GM21825 (cell line): Measurements from ENCODE around the gene ZBTB17.
"Not testable (repeated sequence)": the region's sequence is repeated elsewhere in the genome, so short reads cannot be mapped to it uniquely, and the experiment has no call there.

ENCODE experiments used
- ATAC-seq: cut with Tn5 transposase; IDR thresholded peaks from one replicate; pipeline ENCODE4 v1.9.1; 2021; ENCODE audit warnings: mild to moderate bottlenecking, moderate library complexity; ENCODE audit not compliant: unreplicated experiment

ZBTB17 gene

GRCh38 chr1:16011936-16012589 lies 36.2 kb upstream of the ZBTB17 start:
- ATAC-seq: no peak

- no peak for ATAC-seq
These were observed 34.9 kb upstream of the ZBTB17 start for GRCh38 chr1:16010837-16011236.

GRCh38 chr1:16009678-16010077 lies 33.8 kb upstream of the ZBTB17 start:
- ATAC-seq: no peak

DNA sequence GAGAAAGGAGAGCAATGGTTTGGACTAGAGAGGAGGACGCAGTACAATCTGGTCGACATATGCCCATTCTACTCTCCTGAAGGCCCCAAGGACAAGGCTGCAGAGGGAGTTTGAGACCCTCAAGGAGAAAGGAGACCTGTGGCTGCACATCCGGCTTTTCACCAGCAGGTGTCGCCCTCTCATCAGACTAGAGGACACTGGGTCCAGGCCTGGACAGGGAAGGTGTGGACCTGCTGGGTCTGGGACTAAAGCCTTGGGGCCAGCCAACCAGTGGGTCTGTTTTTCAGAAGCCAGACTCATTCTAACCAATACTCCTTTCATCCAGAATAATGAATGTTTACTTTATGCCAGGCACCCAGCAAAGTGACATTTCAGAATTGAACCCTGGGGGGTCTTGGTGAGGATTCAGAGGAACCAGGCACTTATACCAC lies 33.1 kb upstream of the ZBTB17 start:
- no peak for ATAC-seq

GRCh38 chr1:16007671-16008341 lies 31.9 kb upstream of the ZBTB17 start:
- no peak for ATAC-seq

DNA sequence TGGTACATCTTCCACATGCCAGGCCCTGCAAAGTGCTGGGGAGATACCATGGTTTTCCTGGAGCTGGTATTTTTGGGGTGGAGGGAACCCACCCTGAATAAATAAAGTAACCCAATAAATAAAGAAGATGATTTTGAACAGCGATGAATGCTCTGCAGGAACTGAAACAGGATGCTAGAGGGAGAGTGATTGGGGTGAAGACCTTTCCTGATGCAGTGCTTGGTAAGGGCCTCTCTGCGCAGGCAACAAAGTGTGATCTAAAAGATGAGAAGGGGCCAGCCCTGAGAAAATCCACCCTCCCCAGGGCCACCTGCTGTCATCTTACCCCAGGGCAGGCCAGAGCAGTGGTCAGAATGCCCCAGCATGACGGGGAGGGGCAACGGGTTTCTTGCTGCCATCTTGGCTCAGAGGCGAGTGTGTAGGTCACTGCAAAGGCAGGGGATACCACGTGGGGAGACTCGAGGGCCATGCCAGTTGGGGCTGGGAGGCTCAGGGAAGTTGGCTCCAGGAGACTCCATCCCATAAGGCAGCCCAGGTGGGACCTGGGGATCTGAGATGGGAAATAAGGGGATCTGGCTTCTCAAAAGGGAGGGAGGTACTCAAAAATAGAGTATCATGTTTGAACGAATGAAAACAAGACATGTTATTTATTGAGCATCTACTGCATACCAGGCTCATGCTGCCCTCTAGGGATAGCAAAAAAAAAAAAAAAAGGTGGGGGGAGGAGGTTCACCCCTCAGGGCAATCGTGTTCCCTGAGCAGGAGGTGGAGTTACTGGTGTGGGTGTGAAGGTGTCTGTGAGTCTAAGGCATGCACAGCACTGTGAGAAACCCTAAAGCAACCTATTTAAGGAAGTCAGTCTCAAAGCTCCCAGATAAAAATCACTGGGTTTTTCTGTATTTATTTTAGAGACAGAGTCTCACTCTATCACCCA lies 30.9 kb upstream of the ZBTB17 start:
- no peak for ATAC-seq

GRCh38 chr1:16006010-16006409 lies 30.1 kb upstream of the ZBTB17 start:
- ATAC-seq: no peak

GRCh38 chr1:16005597-16005996 lies 29.7 kb upstream of the ZBTB17 start:
- no peak for ATAC-seq

DNA sequence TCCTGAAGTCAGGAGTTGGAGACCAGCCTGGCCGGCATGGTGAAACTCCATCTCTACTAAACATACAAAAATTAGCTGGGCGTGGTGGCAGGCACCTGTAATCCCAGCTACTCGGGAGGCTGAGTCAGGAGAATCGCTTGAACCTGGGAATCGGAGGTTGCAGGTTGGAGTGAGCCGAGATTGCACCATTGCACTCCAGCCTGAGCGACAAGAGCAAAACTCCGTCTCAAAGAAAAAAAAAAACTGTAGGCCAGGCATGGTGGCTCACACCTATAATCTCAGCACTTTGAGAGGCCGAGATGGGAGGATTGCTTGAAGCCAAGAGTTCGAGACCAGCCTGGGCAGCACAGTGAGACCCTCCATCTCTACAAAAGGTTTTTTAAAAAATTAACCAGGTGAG lies 25.4 kb upstream of the ZBTB17 start:
- not testable (repeated sequence) for ATAC-seq

DNA sequence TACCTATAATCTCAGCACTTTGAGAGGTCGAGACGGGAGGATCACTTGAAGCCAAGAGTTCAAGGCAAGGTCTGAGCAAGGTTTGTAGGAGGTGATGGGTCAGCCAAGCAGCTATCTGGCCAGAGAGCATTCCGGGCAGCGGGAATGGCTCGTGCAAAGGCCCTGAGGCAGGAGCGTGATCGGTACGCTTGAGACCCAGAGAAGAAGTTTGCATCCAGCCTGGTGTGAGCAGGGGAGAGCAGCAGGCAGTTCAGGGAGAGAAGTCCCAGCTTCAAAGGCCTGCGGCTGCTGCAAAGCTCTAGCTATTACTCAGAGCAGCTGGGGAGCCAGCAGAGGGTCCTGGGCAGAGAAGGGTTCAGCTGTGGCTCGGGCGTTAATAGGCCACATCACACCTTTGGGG lies 23.0 kb upstream of the ZBTB17 start:
- ATAC-seq: no peak

DNA sequence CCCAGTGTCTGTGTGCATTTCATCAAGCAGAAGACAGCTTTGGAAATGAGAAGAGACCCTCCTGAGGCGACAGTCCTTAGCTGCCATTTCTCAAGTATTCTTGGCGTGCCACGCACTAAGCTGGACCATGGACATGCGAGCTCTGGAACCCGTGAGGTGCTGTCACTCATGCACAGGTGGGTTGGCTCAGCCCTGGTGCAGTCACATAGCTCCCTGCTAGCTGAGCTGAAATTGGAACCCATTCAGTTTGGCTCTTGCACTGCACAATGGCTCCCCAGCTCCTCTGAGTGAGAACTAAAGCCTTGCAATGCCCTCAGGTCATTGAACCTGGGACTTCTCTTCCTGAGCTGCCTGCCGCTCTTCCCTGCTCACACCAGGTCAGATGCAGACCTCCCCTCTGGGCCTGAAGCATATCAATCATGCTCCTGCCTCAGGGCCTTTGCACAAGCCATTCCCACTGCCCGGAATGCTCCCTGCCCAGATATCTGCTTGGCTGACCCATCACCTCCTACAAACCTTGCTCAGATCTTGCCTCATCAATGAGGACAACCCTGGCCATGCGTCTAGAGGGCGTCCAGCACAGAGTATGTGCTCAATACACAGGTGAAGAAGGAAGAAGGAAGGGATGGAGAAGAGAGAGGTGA lies 21.9 kb upstream of the ZBTB17 start:
- no peak for ATAC-seq

DNA sequence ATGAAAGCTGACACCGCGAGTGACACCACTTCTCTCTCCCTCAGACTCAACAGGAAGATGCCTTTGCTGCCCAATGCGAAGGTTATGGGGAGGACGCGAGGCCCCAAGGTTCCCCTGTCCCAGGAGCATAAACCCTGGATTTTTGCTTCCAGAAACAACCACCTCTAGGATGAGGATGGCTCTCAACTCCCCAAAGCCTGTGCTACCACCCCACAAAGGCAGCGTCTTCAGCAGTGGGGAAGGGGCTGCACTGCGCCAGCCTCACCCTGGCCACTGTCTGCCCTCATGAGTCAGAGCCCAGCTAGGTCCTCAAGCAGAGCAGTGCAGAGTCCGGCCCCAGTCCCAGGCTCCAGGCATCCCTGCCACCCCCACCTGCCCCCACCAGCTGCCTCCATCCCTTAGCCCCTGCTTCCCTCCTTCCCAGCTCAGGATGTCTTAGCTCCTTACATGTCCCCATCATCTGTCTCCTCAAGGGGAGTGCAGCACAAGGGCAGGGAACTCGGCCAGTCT lies 21.2 kb upstream of the ZBTB17 start:
- ATAC-seq: no peak

GRCh38 chr1:15994590-15995351 lies 18.9 kb upstream of the ZBTB17 start:
- no peak for ATAC-seq

- no peak for ATAC-seq
These were observed 18.2 kb upstream of the ZBTB17 start for GRCh38 chr1:15994081-15994480.

DNA sequence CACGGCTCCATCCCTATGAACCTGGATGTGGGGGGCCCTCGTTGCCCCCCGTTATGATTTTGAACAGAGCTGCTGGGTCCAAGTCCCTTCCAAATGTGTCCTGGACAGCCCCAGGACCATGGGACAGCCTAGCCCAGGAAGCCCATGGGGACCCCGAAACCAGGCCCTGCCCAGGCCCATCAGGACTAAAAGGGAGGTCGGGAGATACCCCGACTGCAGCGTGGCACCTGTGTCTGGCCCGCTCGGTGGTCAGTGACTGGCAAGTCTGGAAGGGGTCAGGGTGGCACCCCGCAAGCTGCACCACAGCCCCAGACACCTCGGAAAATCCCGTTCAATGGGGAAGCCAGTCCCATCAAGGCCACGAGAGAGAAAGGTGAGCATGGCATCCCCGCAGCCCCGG lies 17.8 kb upstream of the ZBTB17 start:
- no peak for ATAC-seq

DNA sequence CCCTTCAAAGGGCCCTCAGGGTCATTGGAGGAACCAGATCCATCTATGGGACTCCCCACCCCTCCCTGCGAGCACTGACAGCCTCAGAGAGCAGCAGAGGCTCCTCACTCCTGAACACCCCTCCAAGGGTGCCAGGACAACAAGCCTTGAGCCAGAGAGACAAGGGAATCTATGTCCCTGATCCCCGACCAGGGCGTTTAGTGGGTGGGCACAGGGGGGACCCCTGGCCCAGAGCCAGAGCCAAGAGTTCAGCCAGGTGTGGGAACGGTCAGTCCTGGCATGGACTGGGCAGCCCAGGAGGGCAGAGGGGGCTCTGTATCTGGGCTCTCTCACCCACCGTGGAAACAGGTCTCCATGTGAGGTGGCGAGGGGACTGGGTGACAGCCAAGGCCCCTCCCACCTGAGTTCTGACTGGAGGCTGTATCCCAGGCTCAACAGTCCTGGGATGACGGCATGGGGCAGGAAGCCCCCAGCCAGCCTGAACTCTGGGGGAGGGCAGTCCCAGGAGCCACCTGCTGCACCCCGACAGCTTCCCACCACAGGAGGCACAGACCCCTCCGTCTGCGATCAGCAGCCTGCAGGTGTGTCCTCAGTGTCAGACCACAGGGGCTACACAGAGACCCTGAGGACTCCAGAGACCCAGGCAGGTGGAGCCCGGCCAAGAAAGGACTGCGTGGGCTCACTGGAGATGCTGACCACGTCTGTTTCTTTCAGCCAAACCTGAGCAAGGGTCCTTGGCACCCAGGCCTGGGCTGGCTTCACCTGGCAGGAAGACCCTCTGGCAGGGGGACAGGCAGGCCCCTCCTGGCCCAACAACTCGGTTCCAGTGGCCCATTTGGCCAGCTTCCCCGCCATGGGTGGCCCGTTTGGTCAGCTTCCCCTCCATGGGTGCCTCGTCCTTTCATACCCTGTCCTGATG lies 16.9 kb upstream of the ZBTB17 start:
- ATAC-seq: no peak

- ATAC-seq: no peak
These were observed 16.3 kb upstream of the ZBTB17 start for GRCh38 chr1:15992187-15992553.

DNA sequence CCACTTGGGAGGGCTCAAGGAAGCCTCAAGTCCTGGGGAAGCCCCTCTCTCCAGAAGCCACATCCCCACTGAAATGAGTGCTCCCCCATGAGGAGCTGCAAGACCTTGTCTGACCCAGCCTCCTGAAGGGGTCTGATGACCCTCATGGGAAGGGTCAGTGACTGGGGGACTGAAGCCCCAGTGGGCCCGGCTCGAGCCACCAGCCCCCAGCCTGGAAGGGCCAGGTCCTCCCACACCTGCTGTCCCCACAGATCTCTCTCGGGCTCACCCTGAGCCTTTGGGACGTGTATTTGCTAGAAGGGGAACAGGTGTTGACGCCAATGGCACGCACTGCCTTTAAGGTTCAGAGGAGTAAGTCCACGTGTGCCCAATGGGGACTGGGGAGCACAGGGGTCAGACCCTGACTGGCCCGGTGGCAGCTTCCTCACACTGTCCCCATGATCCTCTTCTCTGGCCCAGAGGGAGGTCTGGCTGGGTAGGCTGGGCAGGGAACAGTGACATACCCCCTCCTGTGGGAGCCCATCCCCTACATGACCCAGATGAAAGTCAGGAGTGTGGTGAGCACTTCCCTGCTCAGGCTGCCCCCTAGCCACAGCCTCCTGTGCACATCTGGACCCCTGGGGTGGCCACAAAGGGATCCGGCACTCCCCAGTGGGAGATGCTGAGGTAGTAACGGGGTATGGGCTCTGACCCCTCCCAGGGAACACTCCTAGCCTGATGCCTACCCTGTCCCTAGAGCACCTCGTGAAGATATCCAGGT lies 15.7 kb upstream of the ZBTB17 start:
- ATAC-seq: no peak

DNA sequence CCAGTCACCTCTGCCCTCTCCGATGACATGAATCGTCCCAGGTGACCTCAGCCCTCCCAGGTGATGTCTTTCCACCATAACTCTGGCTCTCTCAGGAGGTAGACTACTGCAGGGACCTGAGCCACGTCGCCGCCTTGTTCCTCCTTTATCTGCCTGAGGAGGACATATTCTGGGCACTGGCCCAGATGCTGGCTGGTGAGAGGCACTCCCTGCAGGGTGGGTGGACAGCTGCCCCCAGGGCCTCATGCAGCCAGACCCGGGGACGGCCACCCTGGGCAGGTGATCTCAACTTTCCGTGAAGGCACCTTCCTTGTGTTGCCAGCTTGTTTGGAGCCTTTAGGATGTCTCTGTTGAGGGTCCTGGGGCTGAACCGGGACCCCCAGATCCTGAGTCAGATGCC lies 13.9 kb upstream of the ZBTB17 start:
- no peak for ATAC-seq
